Measurements from ENCODE around the gene RAP2C.
A peak's percentile ranks its signal among the peaks of the same experiment; 100 is the strongest.

The RAP2C gene

GRCh38 chrX:132217203-132218073 lies 1.8 kb downstream of the RAP2C start:
- Histone ChIP-seq H4K91ac (ENCODE audit: low read length) (peak overlapping the region; percentile 86), H2AK5ac (ENCODE audit: low read length, severe bottlenecking) (no peak overlapping the region), H2BK12ac (ENCODE audit: low read length in 2 of 2) (no peak overlapping the region), H3K23ac (ENCODE audit: low read length in 2 of 2) (no peak overlapping the region), H3K18ac (ENCODE audit: low read depth in 1 of 2, low read length in 2 of 2) (peak overlapping the region; percentile 54 to 64), H3K9ac (ENCODE audit: low read length) (peak overlapping the region; percentile 88), H2BK5ac (ENCODE audit: low read depth, low read length, poor library complexity, severe bottlenecking) (peak overlapping the region; percentile 92), H3K4ac (ENCODE audit: low read depth in 1 of 2, low read length in 2 of 2) (peak overlapping the region; percentile 68 to 75), H3K4me1 (ENCODE audit: control insufficient read depth, insufficient read depth, low read depth, low read length) (peaks cover 2% of the 10 kb centered on the region), H3K4me2 (ENCODE audit: low read length, poor library complexity, severe bottlenecking) (peak overlapping the region; percentile 58), H2BK120ac (ENCODE audit: low read depth, low read length) (peak overlapping the region; percentile 99), H2AFZ (ENCODE audit: low read depth, low read length) (no peak overlapping the region), H3K79me1 (replicated peaks; ENCODE audit: low read length, poor library complexity, severe bottlenecking) (peaks cover 2% of the 10 kb centered on the region), H3K27ac (ENCODE audit: low read length, poor library complexity, severe bottlenecking) (peak overlapping the region; percentile 66), H3K14ac (ENCODE audit: low read length in 2 of 2) (no peak overlapping the region), H3K36me3 (ENCODE audit: control insufficient read depth in 1 of 2, insufficient read depth in 2 of 2, low read depth in 1 of 2, low read length in 2 of 2) (peaks cover 0 to 14% of the 10 kb centered on the region in 2 experiments), H4K8ac (ENCODE audit: low read length) (peak overlapping the region; percentile 82), H3K9me3 (ENCODE audit: control insufficient read depth, low read length) (no peaks in the 10 kb centered on the region), H3K4me3 (ENCODE audit: insufficient read depth in 1 of 2, low read depth in 1 of 2, low read length in 2 of 2) (peak overlapping the region; percentile 75 to 78), H2BK15ac (ENCODE audit: low read depth, poor library complexity, severe bottlenecking) (peak overlapping the region; percentile 28), H3K27me3 (ENCODE audit: control insufficient read depth in 1 of 2, insufficient read depth in 1 of 2, low read length in 2 of 2) (peaks cover 0 to 11% of the 10 kb centered on the region in 2 experiments)
- WGBS, result 2% methylated on average over 10 of the region's 74 CpGs
- DNase-seq, result peak; percentile 90

GRCh38 chrX:132216806-132217202 lies 2.4 kb downstream of the RAP2C start:
- no peak overlapping the region for H2BK5ac ChIP-seq (ENCODE audit: low read depth, low read length, poor library complexity, severe bottlenecking)
- H3K79me1 ChIP-seq (replicated peaks; ENCODE audit: low read length, poor library complexity, severe bottlenecking), result peaks cover 2% of the 10 kb centered on the region
- WGBS, result 0% methylated on average over 3 of the region's 11 CpGs
- peak overlapping the region; percentile 66 for H3K27ac ChIP-seq (ENCODE audit: low read length, poor library complexity, severe bottlenecking)
- H3K18ac ChIP-seq (ENCODE audit: low read depth in 1 of 2, low read length in 2 of 2), result peak overlapping the region in 1 of 2 experiments; percentile 7
- H3K27me3 ChIP-seq (ENCODE audit: control insufficient read depth in 1 of 2, insufficient read depth in 1 of 2, low read length in 2 of 2), result peaks cover 0 to 11% of the 10 kb centered on the region in 2 experiments
- H2BK120ac ChIP-seq (ENCODE audit: low read depth, low read length), result no peak overlapping the region
- H3K36me3 ChIP-seq (ENCODE audit: control insufficient read depth in 1 of 2, insufficient read depth in 2 of 2, low read depth in 1 of 2, low read length in 2 of 2), result peaks cover 0 to 16% of the 10 kb centered on the region in 2 experiments
- H2BK15ac ChIP-seq (ENCODE audit: low read depth, poor library complexity, severe bottlenecking), result no peak overlapping the region
- peak overlapping the region; percentile 58 for H3K4me2 ChIP-seq (ENCODE audit: low read length, poor library complexity, severe bottlenecking)
- no peaks in the 10 kb centered on the region for H3K9me3 ChIP-seq (ENCODE audit: control insufficient read depth, low read length)
- no peak overlapping the region for H3K14ac ChIP-seq (ENCODE audit: low read length in 2 of 2)
- no peak overlapping the region for H4K91ac ChIP-seq (ENCODE audit: low read length)
- peak; percentile 62 for DNase-seq
- no peak overlapping the region for H2AK5ac ChIP-seq (ENCODE audit: low read length, severe bottlenecking)
- no peak overlapping the region for H3K4ac ChIP-seq (ENCODE audit: low read depth in 1 of 2, low read length in 2 of 2)
- H3K9ac ChIP-seq (ENCODE audit: low read length), result peak overlapping the region; percentile 88
- H3K23ac ChIP-seq (ENCODE audit: low read length in 2 of 2), result no peak overlapping the region
- peak overlapping the region; percentile 75 to 78 for H3K4me3 ChIP-seq (ENCODE audit: insufficient read depth in 1 of 2, low read depth in 1 of 2, low read length in 2 of 2)
- no peak overlapping the region for H2AFZ ChIP-seq (ENCODE audit: low read depth, low read length)
- H3K4me1 ChIP-seq (ENCODE audit: control insufficient read depth, insufficient read depth, low read depth, low read length), result peaks cover 2% of the 10 kb centered on the region
- no peak overlapping the region for H2BK12ac ChIP-seq (ENCODE audit: low read length in 2 of 2)
- peak overlapping the region; percentile 41 for H4K8ac ChIP-seq (ENCODE audit: low read length)

- no peak overlapping the region for H3K23ac ChIP-seq (ENCODE audit: low read length in 2 of 2)
- no peak overlapping the region for H2BK15ac ChIP-seq (ENCODE audit: low read depth, poor library complexity, severe bottlenecking)
- peak overlapping the region; percentile 47 for H3K4me2 ChIP-seq (ENCODE audit: low read length, poor library complexity, severe bottlenecking)
- 0% methylated on average over 1 of the region's 8 CpGs for WGBS
- H3K4me1 ChIP-seq (ENCODE audit: control insufficient read depth, insufficient read depth, low read depth, low read length), result peaks cover 2% of the 10 kb centered on the region
- DNase-seq, result peak; percentile 48
- no peak overlapping the region for H2BK120ac ChIP-seq (ENCODE audit: low read depth, low read length)
- no peak overlapping the region for H3K18ac ChIP-seq (ENCODE audit: low read depth in 1 of 2, low read length in 2 of 2)
- no peak overlapping the region for H3K27ac ChIP-seq (ENCODE audit: low read length, poor library complexity, severe bottlenecking)
- H3K9ac ChIP-seq (ENCODE audit: low read length), result peak overlapping the region; percentile 88
- peaks cover 0 to 11% of the 10 kb centered on the region in 2 experiments for H3K27me3 ChIP-seq (ENCODE audit: control insufficient read depth in 1 of 2, insufficient read depth in 1 of 2, low read length in 2 of 2)
- no peak overlapping the region for H3K4ac ChIP-seq (ENCODE audit: low read depth in 1 of 2, low read length in 2 of 2)
- H2BK5ac ChIP-seq (ENCODE audit: low read depth, low read length, poor library complexity, severe bottlenecking), result no peak overlapping the region
- no peak overlapping the region for H2AK5ac ChIP-seq (ENCODE audit: low read length, severe bottlenecking)
- no peak overlapping the region for H4K8ac ChIP-seq (ENCODE audit: low read length)
- peaks cover 2% of the 10 kb centered on the region for H3K79me1 ChIP-seq (replicated peaks; ENCODE audit: low read length, poor library complexity, severe bottlenecking)
- H2BK12ac ChIP-seq (ENCODE audit: low read length in 2 of 2), result no peak overlapping the region
- no peak overlapping the region for H4K91ac ChIP-seq (ENCODE audit: low read length)
- peaks cover 0 to 21% of the 10 kb centered on the region in 2 experiments for H3K36me3 ChIP-seq (ENCODE audit: control insufficient read depth in 1 of 2, insufficient read depth in 2 of 2, low read depth in 1 of 2, low read length in 2 of 2)
- H3K14ac ChIP-seq (ENCODE audit: low read length in 2 of 2), result no peak overlapping the region
- no peaks in the 10 kb centered on the region for H3K9me3 ChIP-seq (ENCODE audit: control insufficient read depth, low read length)
- peak overlapping the region in 1 of 2 experiments; percentile 78 for H3K4me3 ChIP-seq (ENCODE audit: insufficient read depth in 1 of 2, low read depth in 1 of 2, low read length in 2 of 2)
- no peak overlapping the region for H2AFZ ChIP-seq (ENCODE audit: low read depth, low read length)
Measured at GRCh38 chrX:132216283-132216682, 3.0 kb downstream of the RAP2C start.

GRCh38 chrX:132214518-132214917 lies 4.7 kb downstream of the RAP2C start:
- H3K79me1 ChIP-seq (replicated peaks; ENCODE audit: low read length, poor library complexity, severe bottlenecking), result peaks cover 4% of the 10 kb centered on the region
- H2BK12ac ChIP-seq (ENCODE audit: low read length in 2 of 2), result no peak overlapping the region
- no peak overlapping the region for H3K4ac ChIP-seq (ENCODE audit: low read depth in 1 of 2, low read length in 2 of 2)
- no peak overlapping the region for H2AFZ ChIP-seq (ENCODE audit: low read depth, low read length)
- peaks cover 0 to 23% of the 10 kb centered on the region in 2 experiments for H3K36me3 ChIP-seq (ENCODE audit: control insufficient read depth in 1 of 2, insufficient read depth in 2 of 2, low read depth in 1 of 2, low read length in 2 of 2)
- no peak overlapping the region for H3K18ac ChIP-seq (ENCODE audit: low read depth in 1 of 2, low read length in 2 of 2)
- peaks cover 1% of the 10 kb centered on the region for H3K4me1 ChIP-seq (ENCODE audit: control insufficient read depth, insufficient read depth, low read depth, low read length)
- no peak overlapping the region for H4K91ac ChIP-seq (ENCODE audit: low read length)
- H3K4me2 ChIP-seq (ENCODE audit: low read length, poor library complexity, severe bottlenecking), result no peak overlapping the region
- H3K9me3 ChIP-seq (ENCODE audit: control insufficient read depth, low read length), result no peaks in the 10 kb centered on the region
- no peak for DNase-seq
- H2BK5ac ChIP-seq (ENCODE audit: low read depth, low read length, poor library complexity, severe bottlenecking), result no peak overlapping the region
- no peak overlapping the region for H2BK15ac ChIP-seq (ENCODE audit: low read depth, poor library complexity, severe bottlenecking)
- H4K8ac ChIP-seq (ENCODE audit: low read length), result no peak overlapping the region
- H3K14ac ChIP-seq (ENCODE audit: low read length in 2 of 2), result no peak overlapping the region
- H3K27ac ChIP-seq (ENCODE audit: low read length, poor library complexity, severe bottlenecking), result no peak overlapping the region
- H3K4me3 ChIP-seq (ENCODE audit: insufficient read depth in 1 of 2, low read depth in 1 of 2, low read length in 2 of 2), result peak overlapping the region in 1 of 2 experiments; percentile 78
- H3K9ac ChIP-seq (ENCODE audit: low read length), result no peak overlapping the region
- H2BK120ac ChIP-seq (ENCODE audit: low read depth, low read length), result no peak overlapping the region
- WGBS, result 100% methylated on average over 2 of the region's 2 CpGs
- no peak overlapping the region for H3K23ac ChIP-seq (ENCODE audit: low read length in 2 of 2)
- peaks cover 0 to 11% of the 10 kb centered on the region in 2 experiments for H3K27me3 ChIP-seq (ENCODE audit: control insufficient read depth in 1 of 2, insufficient read depth in 1 of 2, low read length in 2 of 2)
- no peak overlapping the region for H2AK5ac ChIP-seq (ENCODE audit: low read length, severe bottlenecking)

All from mesenchymal stem cell (in vitro differentiated cells and primary cell).